Activated naive CD4-positive, alpha-beta T cell treated with anti-CD3 and anti-CD28 coated beads, Interleukin-2, amount 10 ng/mL, durations not matched to agents 7 days and 5 days (primary cell): ENCODE results near the gene EFNA3.
"Not testable (repeated sequence)": the region's sequence is repeated elsewhere in the genome, so short reads cannot be mapped to it uniquely, and the experiment has no call there.

Source experiments
- CTCF ChIA-PET: fragments of 350-600 bp; sonication (Branson Sonifier 250); formaldehyde crosslinking; loops from one replicate; lab custom pipeline; 2021; ENCODE audit warnings: antibody characterized with exemption; lab: Charles Lee
- DNase-seq: peaks from one replicate; pipeline ENCODE4 v3.0.0-alpha.2; 2020
- H3K27ac Mint-ChIP-seq: one replicate; pipeline ENCODE4 v1.8.0; 2021; ENCODE audit warnings: mild to moderate bottlenecking, moderate library complexity, mixed read lengths
- H3K27me3 Mint-ChIP-seq: one replicate; pipeline ENCODE4 v1.8.0; 2021; ENCODE audit warnings: mild to moderate bottlenecking, mixed read lengths
- H3K36me3 Mint-ChIP-seq: one replicate; pipeline ENCODE4 v1.8.0; 2021; ENCODE audit warnings: mixed read lengths
- H3K4me1 Mint-ChIP-seq: one replicate; pipeline ENCODE4 v1.8.0; 2021; ENCODE audit warnings: mixed read lengths
- H3K4me3 Mint-ChIP-seq: one replicate; pipeline ENCODE4 v1.8.0; 2021; ENCODE audit warnings: mild to moderate bottlenecking, moderate library complexity, mixed read lengths
- H3K9me3 Mint-ChIP-seq: one replicate; pipeline ENCODE4 v1.8.0; 2021; ENCODE audit warnings: mixed read lengths

EFNA3 gene

GRCh38 chr1:155107309-155108264 is 28.9 kb downstream of the EFNA3 start:
- H3K4me3 Mint-ChIP-seq: no peak overlapping the region
- no peaks in the 10 kb centered on the region for H3K36me3 Mint-ChIP-seq
- CTCF ChIA-PET: interaction anchor here (0.7 to 1.8 kb wide), 3 partner anchors 16 to 65 kb away, joined by 3 to 7 read pairs (median 7); partner anchors contain the start of gene KRTCAP2
- no peaks in the 10 kb centered on the region for H3K4me1 Mint-ChIP-seq
- no peak for DNase-seq
- no peak overlapping the region for H3K27ac Mint-ChIP-seq
- H3K27me3 Mint-ChIP-seq: peaks cover 38% of the 10 kb centered on the region
- no peaks in the 10 kb centered on the region for H3K9me3 Mint-ChIP-seq

DNA sequence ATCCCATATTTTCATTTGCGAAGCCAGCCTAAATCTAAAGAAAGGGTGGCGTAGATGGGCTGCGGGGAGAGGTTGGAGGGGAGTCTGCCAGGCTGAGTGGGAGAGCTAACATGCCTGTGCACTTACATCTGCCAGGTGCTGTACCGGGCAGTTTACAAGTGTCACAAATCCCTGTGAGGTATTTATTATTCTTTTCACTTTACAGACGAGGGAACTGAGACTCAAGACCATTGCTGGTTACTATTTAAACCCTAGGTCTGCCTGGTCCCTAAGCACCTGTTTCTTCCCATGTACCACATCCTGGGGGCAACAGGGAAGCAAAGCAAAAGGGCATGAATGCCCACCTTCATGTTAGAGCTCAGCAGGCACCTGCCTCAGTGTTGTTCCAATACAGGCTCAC is 29.7 kb downstream of the EFNA3 start:
- no peak overlapping the region for H3K4me3 Mint-ChIP-seq
- H3K27me3 Mint-ChIP-seq: peaks cover 38% of the 10 kb centered on the region
- CTCF ChIA-PET: interaction anchor here (1.6 to 1.8 kb wide), 2 partner anchors 17 to 65 kb away, joined by 7 read pairs; partner anchors contain the start of gene KRTCAP2

DNA sequence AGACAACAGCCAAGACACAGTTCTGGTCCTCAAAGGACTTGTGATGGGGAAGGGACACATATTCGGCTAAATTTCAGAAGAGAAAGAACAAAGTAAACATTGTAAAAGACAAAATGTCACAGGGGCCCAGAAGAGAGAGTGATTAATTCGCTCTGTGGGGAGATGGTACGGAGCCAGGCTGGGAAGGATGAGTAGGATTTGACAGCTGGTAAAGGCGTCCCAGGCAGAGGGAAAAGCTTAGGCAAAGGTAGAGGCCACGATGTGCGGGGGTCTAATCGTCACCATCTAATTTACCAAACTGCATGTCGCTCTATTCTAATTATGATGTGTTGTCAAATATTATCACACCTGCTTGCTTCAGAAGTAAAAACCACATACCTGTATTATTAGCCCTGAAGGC is 31.7 kb downstream of the EFNA3 start:
- no peak for DNase-seq
- Mint-ChIP-seq H3K27ac (no peak overlapping the region), H3K36me3 (no peaks in the 10 kb centered on the region), H3K4me1 (no peaks in the 10 kb centered on the region), H3K9me3 (no peaks in the 10 kb centered on the region), H3K27me3 (peaks cover 41% of the 10 kb centered on the region), H3K4me3 (no peak overlapping the region)
- CTCF ChIA-PET: no interaction called here

More for the DNA sequence above, 29.7 kb downstream of the EFNA3 start:
- Mint-ChIP-seq H3K4me1 (no peaks in the 10 kb centered on the region), H3K36me3 (no peaks in the 10 kb centered on the region), H3K9me3 (no peaks in the 10 kb centered on the region), H3K27ac (no peak overlapping the region)
- no peak for DNase-seq

- no peak overlapping the region for H3K27ac Mint-ChIP-seq
- peaks cover 40% of the 10 kb centered on the region for H3K27me3 Mint-ChIP-seq
- H3K4me3 Mint-ChIP-seq: no peak overlapping the region
- CTCF ChIA-PET: no interaction called here
- no peaks in the 10 kb centered on the region for H3K4me1 Mint-ChIP-seq
- H3K36me3 Mint-ChIP-seq: no peaks in the 10 kb centered on the region
- no peak for DNase-seq
- no peaks in the 10 kb centered on the region for H3K9me3 Mint-ChIP-seq
Measured at GRCh38 chr1:155110826-155111225, 32.2 kb downstream of the EFNA3 start.

DNA sequence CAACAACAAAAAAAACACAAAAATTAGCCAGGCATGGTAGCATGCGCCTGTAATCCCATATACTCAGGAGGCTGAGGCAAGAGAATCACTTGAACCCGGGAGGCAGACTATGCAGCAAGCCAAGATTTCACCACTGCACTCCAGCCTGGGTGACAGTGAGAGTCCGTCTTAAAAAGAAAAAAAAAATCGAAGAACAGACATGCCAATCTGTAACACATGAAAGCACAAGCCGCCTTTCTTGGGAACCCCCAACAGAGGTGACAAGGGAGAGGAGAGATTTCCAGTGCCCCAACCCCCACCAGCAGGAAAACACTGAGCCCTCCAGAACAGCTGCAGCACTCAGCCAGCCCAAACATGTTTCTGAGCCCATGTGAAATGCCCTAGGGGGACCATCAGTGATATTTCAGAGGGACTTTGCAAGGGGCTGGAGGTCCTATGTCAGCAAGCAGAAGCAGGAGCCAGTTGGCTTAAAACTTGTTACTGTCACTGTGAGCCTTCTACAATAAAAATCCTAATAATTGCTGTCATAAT is 34.9 kb downstream of the EFNA3 start:
- no peak for DNase-seq
- H3K36me3 Mint-ChIP-seq: no peaks in the 10 kb centered on the region
- H3K27me3 Mint-ChIP-seq: peaks cover 50% of the 10 kb centered on the region
- no peaks in the 10 kb centered on the region for H3K4me1 Mint-ChIP-seq
- CTCF ChIA-PET: no interaction called here
- no peaks in the 10 kb centered on the region for H3K9me3 Mint-ChIP-seq
- no peak overlapping the region for H3K27ac Mint-ChIP-seq
- no peak overlapping the region for H3K4me3 Mint-ChIP-seq

DNA sequence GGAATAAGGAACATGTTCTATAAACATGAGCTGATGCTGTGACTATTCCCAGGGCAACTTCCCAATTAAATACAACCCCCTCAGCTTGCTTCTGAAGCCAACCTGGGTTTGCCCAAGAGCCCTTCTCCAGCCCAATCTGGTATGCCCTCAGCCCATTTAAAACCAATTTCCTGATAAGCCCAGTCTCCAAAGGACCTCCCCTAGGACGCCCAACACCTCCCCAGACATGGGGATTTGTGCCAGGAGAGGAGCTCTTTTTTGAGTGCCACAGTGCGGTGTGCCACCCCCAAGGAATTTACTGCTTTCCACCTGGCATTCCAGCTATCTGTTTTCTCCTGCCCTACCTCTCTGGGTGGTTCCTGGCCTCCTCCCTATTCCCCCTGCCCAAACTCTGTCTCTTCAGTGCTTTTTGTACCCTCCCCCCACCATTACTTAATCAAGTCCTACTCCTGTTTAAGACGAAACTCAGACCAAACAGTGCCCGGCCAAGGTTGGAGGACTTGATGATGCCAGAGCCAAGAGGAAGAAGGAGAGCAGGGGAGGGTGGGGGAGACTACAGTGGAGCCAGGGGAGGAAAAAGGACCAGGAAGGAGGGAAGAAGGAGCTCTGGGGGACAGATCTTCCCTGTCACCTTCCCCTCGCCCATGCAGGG is 37.6 kb downstream of the EFNA3 start:
- CTCF ChIA-PET: interaction anchor here (1.0 to 2.4 kb wide), 2 partner anchors 21 to 25 kb away, joined by 3 to 8 read pairs; no protein-coding TSS in a partner anchor
- Mint-ChIP-seq H3K9me3 (no peaks in the 10 kb centered on the region), H3K4me1 (no peaks in the 10 kb centered on the region), H3K27ac (no peak overlapping the region), H3K4me3 (no peak overlapping the region), H3K36me3 (no peaks in the 10 kb centered on the region), H3K27me3 (peaks cover 65% of the 10 kb centered on the region)
- DNase-seq: no peak

DNA sequence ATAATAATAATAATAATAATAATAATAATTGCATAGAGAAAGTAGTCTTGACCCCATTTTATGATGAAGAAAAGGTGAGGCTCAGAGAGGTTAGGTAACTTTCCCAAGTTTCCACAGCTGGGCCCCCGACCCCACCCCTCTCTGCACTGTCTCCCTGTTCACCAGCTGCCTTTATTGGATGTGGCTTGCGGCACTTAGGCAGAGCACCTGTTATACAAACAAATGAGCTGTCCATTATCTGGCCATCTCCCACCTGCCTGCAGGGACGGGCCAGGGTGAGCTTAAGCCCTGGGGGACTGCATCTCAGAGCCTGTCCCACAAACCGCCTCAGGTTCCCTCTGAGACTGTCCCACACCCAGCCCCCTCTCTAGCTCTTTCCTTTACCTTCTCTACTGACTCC is 39.0 kb downstream of the EFNA3 start:
- Mint-ChIP-seq H3K4me1 (no peaks in the 10 kb centered on the region), H3K27ac (no peak overlapping the region), H3K36me3 (no peaks in the 10 kb centered on the region), H3K4me3 (no peak overlapping the region), H3K9me3 (no peaks in the 10 kb centered on the region), H3K27me3 (peaks cover 67% of the 10 kb centered on the region)
- CTCF ChIA-PET: interaction anchor here (2.4 kb wide), 1 partner anchor 26 kb away, joined by 8 read pairs; no protein-coding TSS in a partner anchor
- no peak for DNase-seq

DNA sequence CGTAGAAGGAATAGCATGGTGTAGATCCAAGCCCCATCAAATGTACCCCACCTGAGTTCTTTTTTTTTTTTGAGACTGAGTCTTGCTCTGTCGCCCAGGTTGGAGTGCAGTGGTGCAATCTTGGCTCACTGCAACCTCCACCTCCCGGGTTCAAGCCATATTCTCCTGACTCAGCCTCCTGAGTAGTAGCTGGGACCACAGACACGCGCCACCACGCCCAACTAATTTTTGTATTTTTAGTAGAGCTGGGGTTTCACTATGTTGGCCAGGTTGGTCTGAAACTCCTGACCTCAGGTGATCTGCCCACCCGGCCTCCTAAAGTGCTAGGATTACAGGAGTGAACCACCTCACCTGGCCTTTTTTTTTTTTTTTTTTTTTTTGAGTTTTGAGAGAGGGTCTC is 39.5 kb downstream of the EFNA3 start:
- H3K27me3 Mint-ChIP-seq: peaks cover 72% of the 10 kb centered on the region
- DNase-seq, H3K36me3 Mint-ChIP-seq, H3K9me3 Mint-ChIP-seq, H3K27ac Mint-ChIP-seq, H3K4me1 Mint-ChIP-seq, H3K4me3 Mint-ChIP-seq: not testable (repeated sequence)
- CTCF ChIA-PET: interaction anchor here (2.4 kb wide), 1 partner anchor 27 kb away, joined by 8 read pairs; no protein-coding TSS in a partner anchor

DNA sequence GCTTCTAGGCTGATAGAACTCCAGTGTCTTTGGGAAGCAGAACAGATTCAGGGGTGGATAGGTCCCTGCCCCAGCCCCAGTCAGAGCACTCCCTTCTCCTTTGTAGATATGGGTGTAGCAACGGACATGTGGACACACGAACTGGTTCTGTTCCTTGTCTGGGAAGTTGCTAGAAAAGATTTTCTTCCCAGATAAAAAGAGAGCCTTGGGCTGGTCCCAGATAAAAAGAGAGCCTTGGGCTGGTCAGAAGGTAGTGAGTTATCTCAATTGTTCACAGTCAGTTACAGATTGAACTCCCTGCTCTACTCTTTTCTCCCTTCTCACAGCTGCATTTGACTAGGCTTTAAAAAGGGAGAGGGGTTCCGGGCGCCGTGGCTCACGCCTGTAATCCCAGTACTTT is 41.6 kb downstream of the EFNA3 start:
- no peak overlapping the region for H3K4me3 Mint-ChIP-seq
- H3K36me3 Mint-ChIP-seq: no peaks in the 10 kb centered on the region
- no peaks in the 10 kb centered on the region for H3K4me1 Mint-ChIP-seq
- CTCF ChIA-PET: interaction anchor here (0.7 to 1.3 kb wide), 2 partner anchors 30 to 47 kb away, joined by 3 to 7 read pairs; no protein-coding TSS in a partner anchor
- H3K27me3 Mint-ChIP-seq: peaks cover 81% of the 10 kb centered on the region
- no peaks in the 10 kb centered on the region for H3K9me3 Mint-ChIP-seq
- no peak overlapping the region for H3K27ac Mint-ChIP-seq
- DNase-seq: no peak

DNA sequence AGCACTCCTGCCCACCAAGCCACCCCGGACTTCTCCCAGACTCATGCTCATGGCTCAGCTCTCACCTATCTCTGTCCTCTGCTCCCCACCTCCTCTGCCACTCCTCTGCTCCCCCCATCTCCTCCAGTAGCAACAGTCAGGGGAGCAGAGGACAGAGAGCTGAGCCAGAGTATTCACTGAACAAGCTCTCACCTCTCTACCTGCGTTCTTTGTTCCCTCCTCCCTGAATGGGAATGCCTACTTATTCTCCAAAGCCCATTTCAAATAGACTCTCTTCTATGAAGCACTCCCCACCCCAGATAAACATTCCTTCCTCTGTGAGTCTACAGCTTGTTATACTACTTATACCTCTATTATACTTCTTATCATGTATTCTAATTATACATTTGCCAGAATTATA is 42.6 kb downstream of the EFNA3 start:
- H3K9me3 Mint-ChIP-seq: no peaks in the 10 kb centered on the region
- no peaks in the 10 kb centered on the region for H3K4me1 Mint-ChIP-seq
- H3K36me3 Mint-ChIP-seq: no peaks in the 10 kb centered on the region
- no peak overlapping the region for H3K27ac Mint-ChIP-seq
- H3K4me3 Mint-ChIP-seq: no peak overlapping the region
- CTCF ChIA-PET: interaction anchor here (0.7 to 1.3 kb wide), 3 partner anchors 31 to 185 kb away, joined by 3 to 7 read pairs (median 3); partner anchors contain the start of gene PMVK
- H3K27me3 Mint-ChIP-seq: peaks cover 84% of the 10 kb centered on the region
- DNase-seq: no peak

DNA sequence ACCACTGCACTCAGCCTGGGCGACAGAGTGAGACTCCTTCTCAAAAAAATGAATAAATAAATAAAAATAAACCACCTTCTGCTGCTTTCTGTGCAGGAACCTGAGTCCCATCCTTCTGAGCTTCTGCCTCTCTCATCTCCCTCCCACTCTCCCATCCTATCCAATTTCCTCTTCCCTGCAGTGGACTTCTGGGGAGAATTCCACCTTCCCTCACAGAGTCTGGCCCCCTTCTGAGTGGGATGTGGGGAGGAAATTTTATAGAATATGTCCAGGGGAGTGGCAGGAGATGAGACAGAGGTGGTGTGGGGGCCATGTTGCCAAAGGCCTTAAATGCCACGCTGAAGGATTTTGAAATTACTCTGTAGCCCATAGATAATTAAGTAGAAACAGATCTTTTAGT is 43.7 kb downstream of the EFNA3 start:
- CTCF ChIA-PET: no interaction called here
- no peak for DNase-seq
- no peak overlapping the region for H3K27ac Mint-ChIP-seq
- H3K36me3 Mint-ChIP-seq: no peaks in the 10 kb centered on the region
- no peak overlapping the region for H3K4me3 Mint-ChIP-seq
- peaks cover 87% of the 10 kb centered on the region for H3K27me3 Mint-ChIP-seq
- H3K4me1 Mint-ChIP-seq: peaks cover 7% of the 10 kb centered on the region
- H3K9me3 Mint-ChIP-seq: no peaks in the 10 kb centered on the region

DNA sequence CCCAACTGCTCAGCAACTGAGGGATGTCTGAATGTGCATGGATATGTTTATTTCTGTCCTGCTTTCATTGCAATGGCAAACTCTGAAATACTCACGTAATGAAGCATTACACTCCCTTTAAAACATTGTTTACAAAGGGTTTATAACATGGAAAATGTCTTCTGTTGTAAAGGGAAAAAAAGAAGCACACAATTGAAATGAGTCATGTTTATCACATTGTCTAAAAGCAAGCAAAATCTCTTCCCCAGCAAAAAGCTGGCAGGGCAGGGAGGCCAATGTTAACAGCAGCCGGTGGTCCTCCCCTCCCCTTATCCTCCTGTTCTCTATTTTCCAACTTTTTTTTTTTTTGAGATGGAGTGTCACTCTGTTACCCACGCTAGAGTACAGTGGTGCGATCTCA is 45.2 kb downstream of the EFNA3 start:
- H3K4me3 Mint-ChIP-seq: no peak overlapping the region
- H3K36me3 Mint-ChIP-seq: no peaks in the 10 kb centered on the region
- no peaks in the 10 kb centered on the region for H3K9me3 Mint-ChIP-seq
- CTCF ChIA-PET: no interaction called here
- DNase-seq: no peak
- H3K27ac Mint-ChIP-seq: no peak overlapping the region
- H3K27me3 Mint-ChIP-seq: peaks cover 90% of the 10 kb centered on the region
- H3K4me1 Mint-ChIP-seq: peaks cover 18% of the 10 kb centered on the region

- H3K4me3 Mint-ChIP-seq: no peak overlapping the region
- no peaks in the 10 kb centered on the region for H3K9me3 Mint-ChIP-seq
- H3K36me3 Mint-ChIP-seq: no peaks in the 10 kb centered on the region
- H3K4me1 Mint-ChIP-seq: peaks cover 28% of the 10 kb centered on the region
- peaks cover 92% of the 10 kb centered on the region for H3K27me3 Mint-ChIP-seq
- no peak for DNase-seq
- CTCF ChIA-PET: interaction anchor here (1.9 kb wide), 1 partner anchor 33 kb away, joined by 6 read pairs; no protein-coding TSS in a partner anchor
- no peak overlapping the region for H3K27ac Mint-ChIP-seq
Measured at GRCh38 chr1:155124503-155125463, 46.1 kb downstream of the EFNA3 start.
